Measurements from ENCODE around the gene DOCK1.

The DOCK1 gene

DNA sequence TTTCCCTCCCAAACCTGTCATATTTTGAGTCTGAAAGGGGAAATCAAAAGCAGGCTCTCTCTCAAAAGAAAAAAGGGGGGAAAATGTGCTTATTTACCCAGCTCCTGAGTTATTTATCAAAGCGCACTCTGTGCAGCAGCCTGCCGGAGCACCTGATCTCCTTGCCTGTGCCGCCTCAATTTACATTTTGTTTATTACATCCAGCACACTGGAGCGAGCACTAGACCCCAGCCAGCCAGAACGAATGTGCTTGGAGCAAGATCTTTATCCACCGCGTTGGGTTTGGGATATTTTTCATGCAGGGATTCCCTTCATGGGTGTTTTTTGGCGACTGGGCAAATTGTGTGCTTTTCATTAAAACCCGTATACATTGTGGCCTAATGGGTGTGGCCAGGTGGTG, 453.1 kb downstream of the DOCK1 start:
- no peak overlapping the region for H3K27ac ChIP-seq
- TF ChIP-seq, protein P1, sequence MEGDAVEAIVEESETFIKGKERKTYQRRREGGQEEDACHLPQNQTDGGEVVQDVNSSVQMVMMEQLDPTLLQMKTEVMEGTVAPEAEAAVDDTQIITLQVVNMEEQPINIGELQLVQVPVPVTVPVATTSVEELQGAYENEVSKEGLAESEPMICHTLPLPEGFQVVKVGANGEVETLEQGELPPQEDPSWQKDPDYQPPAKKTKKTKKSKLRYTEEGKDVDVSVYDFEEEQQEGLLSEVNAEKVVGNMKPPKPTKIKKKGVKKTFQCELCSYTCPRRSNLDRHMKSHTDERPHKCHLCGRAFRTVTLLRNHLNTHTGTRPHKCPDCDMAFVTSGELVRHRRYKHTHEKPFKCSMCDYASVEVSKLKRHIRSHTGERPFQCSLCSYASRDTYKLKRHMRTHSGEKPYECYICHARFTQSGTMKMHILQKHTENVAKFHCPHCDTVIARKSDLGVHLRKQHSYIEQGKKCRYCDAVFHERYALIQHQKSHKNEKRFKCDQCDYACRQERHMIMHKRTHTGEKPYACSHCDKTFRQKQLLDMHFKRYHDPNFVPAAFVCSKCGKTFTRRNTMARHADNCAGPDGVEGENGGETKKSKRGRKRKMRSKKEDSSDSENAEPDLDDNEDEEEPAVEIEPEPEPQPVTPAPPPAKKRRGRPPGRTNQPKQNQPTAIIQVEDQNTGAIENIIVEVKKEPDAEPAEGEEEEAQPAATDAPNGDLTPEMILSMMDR (IDR thresholded peaks at IDR 0.05) = no peak
- no peak for TF ChIP-seq ZFX (IDR thresholded peaks at IDR 0.05; ENCODE audit: borderline replicate concordance)

DNA sequence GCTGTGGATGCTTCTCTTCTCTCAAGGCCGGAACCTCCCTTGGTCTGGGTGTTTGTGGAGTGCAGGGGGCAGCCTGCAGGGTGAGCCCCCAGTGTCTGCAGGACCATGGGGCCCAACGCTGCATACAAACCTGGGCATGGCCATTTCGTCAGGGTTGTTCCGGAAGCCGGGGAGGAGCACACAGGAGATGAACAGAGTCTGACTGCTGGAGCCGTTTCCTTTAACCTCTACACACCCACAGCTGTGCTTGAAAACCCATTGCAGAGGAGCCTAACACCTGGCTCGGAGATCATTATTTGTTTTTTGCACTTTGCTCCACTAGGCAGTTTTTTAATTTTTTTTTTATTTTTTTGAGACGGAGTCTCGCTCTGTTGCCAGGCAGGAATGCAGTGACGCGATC, 458.8 kb downstream of the DOCK1 start:
- no peak for TF ChIP-seq ZFX (IDR thresholded peaks at IDR 0.05; ENCODE audit: borderline replicate concordance)
- TF ChIP-seq, protein P1 (IDR thresholded peaks at IDR 0.05) = no peak
- no peak overlapping the region for H3K27ac ChIP-seq

DNA sequence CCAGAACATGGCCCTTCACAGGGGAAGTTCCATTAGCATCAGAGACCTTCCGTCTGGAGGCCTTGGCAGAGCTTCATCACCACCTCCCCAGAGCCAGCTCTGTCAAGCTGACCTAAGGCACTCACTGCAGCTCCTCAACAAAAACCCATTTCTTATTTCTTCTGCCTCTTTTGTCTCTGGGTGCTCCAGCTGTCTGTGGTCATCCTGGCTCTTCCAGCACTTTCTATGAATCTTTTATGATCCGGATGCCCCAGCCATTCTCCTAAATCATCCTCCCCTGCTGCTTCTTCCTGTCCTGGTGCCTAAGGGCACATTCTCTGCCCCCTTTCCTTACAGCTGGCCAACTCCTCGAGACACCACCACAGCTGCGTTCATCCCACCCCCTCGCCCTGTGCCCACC, 462.9 kb downstream of the DOCK1 start:
- no peak for TF ChIP-seq ZFX (IDR thresholded peaks at IDR 0.05; ENCODE audit: borderline replicate concordance)
- TF ChIP-seq, protein P1 (IDR thresholded peaks at IDR 0.05) = no peak
- H3K27ac ChIP-seq = no peak overlapping the region

DNA sequence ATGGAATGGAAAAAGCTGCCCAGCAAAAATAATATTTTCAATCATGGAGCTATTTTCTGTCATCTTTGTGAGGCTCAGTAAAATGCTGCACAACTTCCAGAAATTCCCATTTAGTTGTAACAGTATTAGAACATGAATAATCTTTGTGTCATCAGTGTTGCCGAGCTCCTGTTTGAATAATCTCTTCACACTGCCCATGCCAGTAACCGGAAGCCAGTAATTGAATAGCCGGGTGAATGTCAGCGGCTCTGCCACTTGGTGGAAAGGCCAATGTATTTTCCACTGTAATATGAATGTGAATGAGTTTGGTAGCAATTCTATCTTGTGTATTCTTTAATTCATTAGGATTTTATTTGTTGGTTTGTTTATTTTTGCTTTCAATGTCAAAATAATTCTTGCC, 463.7 kb downstream of the DOCK1 start:
- no peak overlapping the region for H3K27ac ChIP-seq
- no peak for TF ChIP-seq ZFX (IDR thresholded peaks at IDR 0.05; ENCODE audit: borderline replicate concordance)
- TF ChIP-seq, protein P1 (IDR thresholded peaks at IDR 0.05) = no peak

DNA sequence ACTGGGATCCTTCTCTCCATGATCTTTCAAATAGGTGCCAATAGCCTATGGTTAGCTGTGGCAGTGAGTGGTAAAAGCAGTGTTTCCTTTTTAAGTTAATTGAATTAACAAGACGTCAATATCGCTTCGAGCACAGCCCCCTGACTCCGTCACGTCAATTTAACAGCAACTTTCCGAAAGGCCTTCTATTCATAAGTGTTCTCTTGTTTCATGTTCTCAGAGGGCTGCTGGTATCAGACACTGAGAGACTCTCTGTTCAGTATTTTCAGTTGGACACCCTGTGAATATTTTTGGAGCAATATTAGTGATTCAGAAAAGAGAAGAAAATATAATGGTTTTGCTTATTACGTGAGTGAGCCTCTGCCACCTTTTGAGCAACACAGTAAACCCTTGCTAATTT, 465.4 kb downstream of the DOCK1 start:
- TF ChIP-seq, protein P1 (IDR thresholded peaks at IDR 0.05) = no peak
- TF ChIP-seq ZFX (IDR thresholded peaks at IDR 0.05; ENCODE audit: borderline replicate concordance) = no peak
- no peak overlapping the region for H3K27ac ChIP-seq

DNA sequence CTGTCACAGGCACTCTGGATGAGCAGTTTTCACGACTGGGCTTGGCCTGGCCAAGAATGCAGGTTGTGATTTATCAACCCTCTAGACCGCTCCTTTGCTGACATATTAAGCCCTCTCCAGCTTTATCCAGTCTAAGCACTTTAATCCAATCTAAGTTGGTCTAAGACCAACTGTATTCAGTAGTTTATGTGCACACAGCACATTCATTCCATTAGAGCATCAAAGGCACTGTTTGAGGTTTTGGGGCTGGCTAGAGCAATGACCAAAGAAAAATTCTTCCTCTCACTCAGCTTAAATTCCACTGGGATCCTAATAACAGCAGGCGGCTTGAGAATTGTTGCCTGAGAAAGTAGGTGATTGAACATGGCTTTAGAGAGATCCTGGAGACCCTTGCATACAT, 467.1 kb downstream of the DOCK1 start:
- TF ChIP-seq, protein P1 (IDR thresholded peaks at IDR 0.05) = no peak
- no peak for TF ChIP-seq ZFX (IDR thresholded peaks at IDR 0.05; ENCODE audit: borderline replicate concordance)
- no peak overlapping the region for H3K27ac ChIP-seq

DNA sequence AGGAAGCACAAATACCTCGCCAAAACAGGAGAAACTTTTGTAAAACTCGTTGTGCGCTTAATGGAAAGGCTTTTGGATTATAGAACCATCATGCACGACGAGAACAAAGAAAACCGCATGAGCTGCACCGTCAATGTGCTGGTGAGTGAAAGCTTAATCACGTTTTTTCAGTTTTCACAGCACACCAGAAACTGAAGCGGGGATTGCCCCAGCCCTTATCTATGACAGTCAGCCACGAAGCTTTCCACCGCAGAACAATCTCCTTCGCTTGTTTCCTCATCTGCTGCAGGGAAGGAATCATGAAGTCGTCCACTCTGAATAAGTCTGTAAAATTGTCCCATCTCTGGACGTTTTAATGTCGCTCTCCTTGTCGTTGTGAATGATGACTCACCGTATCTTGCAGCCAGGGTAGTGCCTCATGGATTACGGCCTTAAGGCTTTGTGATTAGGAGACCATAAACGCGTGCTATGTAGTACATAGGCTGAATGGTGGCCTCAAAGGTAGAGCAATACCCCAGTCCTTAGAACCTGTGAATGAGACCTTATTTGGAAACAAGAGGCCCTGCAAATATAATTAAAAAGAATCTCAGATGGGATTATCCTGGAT, 468.9 kb downstream of the DOCK1 start:
- no peak overlapping the region for H3K27ac ChIP-seq
- TF ChIP-seq, protein P1 (IDR thresholded peaks at IDR 0.05) = no peak
- TF ChIP-seq ZFX (IDR thresholded peaks at IDR 0.05; ENCODE audit: borderline replicate concordance) = no peak

Data from 22Rv1 (cell line).